ENCODE measurements around the gene RNF157.

RNF157 gene

GRCh38 chr17:76095943-76096342, 144.3 kb downstream of the RNF157 start:
- TF ChIP-seq CTCF (IDR thresholded peaks at IDR 0.05; ENCODE audit: low read depth, low read length), result no peak
- DNase-seq (ENCODE audit: extremely low read depth, low read depth), result no peak

- no peak for TF ChIP-seq CTCF (IDR thresholded peaks at IDR 0.05; ENCODE audit: low read depth, low read length)
- no peak for DNase-seq (ENCODE audit: extremely low read depth, low read depth)
Observed at GRCh38 chr17:76094046-76094445, 146.2 kb downstream of the RNF157 start.

- TF ChIP-seq CTCF (IDR thresholded peaks at IDR 0.05; ENCODE audit: low read depth, low read length), result no peak
- no peak for DNase-seq (ENCODE audit: extremely low read depth, low read depth)
Observed at GRCh38 chr17:76092526-76093413, 147.5 kb downstream of the RNF157 start.

Measured in AG09319 (cell line).